ENCODE measurements around the gene MICAL3.

DNA sequence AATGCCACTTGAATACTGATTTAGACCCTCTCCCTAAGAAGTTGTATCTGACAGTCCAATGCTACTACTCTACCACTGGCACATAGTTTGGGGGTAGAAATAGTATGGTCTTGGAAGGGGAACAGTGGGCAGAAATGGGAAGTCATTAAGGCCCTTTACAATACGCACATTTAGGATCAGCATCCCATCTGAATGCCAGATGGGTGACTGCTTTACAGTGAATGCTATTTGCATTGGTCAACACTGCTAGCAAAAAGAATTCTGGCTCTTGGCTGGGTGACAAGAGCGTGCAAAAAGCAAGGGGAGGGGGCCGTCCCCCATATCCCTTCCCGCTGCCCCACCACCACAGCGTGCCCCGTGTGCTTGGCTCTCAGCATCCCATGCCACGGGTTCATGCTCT, 145.4 kb downstream of the MICAL3 start:
- TF ChIP-seq, protein P1, sequence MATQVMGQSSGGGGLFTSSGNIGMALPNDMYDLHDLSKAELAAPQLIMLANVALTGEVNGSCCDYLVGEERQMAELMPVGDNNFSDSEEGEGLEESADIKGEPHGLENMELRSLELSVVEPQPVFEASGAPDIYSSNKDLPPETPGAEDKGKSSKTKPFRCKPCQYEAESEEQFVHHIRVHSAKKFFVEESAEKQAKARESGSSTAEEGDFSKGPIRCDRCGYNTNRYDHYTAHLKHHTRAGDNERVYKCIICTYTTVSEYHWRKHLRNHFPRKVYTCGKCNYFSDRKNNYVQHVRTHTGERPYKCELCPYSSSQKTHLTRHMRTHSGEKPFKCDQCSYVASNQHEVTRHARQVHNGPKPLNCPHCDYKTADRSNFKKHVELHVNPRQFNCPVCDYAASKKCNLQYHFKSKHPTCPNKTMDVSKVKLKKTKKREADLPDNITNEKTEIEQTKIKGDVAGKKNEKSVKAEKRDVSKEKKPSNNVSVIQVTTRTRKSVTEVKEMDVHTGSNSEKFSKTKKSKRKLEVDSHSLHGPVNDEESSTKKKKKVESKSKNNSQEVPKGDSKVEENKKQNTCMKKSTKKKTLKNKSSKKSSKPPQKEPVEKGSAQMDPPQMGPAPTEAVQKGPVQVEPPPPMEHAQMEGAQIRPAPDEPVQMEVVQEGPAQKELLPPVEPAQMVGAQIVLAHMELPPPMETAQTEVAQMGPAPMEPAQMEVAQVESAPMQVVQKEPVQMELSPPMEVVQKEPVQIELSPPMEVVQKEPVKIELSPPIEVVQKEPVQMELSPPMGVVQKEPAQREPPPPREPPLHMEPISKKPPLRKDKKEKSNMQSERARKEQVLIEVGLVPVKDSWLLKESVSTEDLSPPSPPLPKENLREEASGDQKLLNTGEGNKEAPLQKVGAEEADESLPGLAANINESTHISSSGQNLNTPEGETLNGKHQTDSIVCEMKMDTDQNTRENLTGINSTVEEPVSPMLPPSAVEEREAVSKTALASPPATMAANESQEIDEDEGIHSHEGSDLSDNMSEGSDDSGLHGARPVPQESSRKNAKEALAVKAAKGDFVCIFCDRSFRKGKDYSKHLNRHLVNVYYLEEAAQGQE (IDR thresholded peaks at IDR 0.05; ENCODE audit: insufficient read depth in 1 of 2, low read depth in 2 of 2, low read length in 2 of 2): no peak
- TF ChIP-seq TAF1 (IDR thresholded peaks at IDR 0.05; ENCODE audit: borderline replicate concordance, insufficient read depth, low read length): no peak

All from PFSK-1 (cell line).